GM19467 (cell line): ENCODE results near the gene MCM3.
A peak's percentile ranks its signal among the peaks of the same experiment; 100 is the strongest.

Experiments
- ATAC-seq: cut with Tn5 transposase; IDR thresholded peaks from one replicate; pipeline ENCODE4 v1.9.1; 2021; ENCODE audit warnings: mild to moderate bottlenecking, moderate library complexity; ENCODE audit not compliant: unreplicated experiment

The MCM3 gene

GRCh38 chr6:52254731-52255378, 29.7 kb downstream of the MCM3 start:
- ATAC-seq: no peak

- ATAC-seq: no peak
Measured at GRCh38 chr6:52253494-52253893, 31.0 kb downstream of the MCM3 start.

- no peak for ATAC-seq
Measured at GRCh38 chr6:52251113-52251512, 33.4 kb downstream of the MCM3 start.

- no peak for ATAC-seq
Measured at GRCh38 chr6:52249078-52249477, 35.5 kb downstream of the MCM3 start.

GRCh38 chr6:52245425-52245824, 39.1 kb downstream of the MCM3 start:
- ATAC-seq: no peak

GRCh38 chr6:52244400-52244799, 40.1 kb downstream of the MCM3 start, which contains the start of gene IL17F:
Gene IL17F (minus strand): TSS chr6:52244500. CDS start chr6:52244429, 71 bp downstream.
- no peak for ATAC-seq

- no peak for ATAC-seq
Measured at GRCh38 chr6:52243282-52243893, 41.2 kb downstream of the MCM3 start.

- ATAC-seq: no peak
Measured at GRCh38 chr6:52241819-52242218, 42.7 kb downstream of the MCM3 start.

- ATAC-seq: peak; percentile 58
Measured at GRCh38 chr6:52233975-52234823, 50.3 kb downstream of the MCM3 start.

- ATAC-seq: no peak
Measured at GRCh38 chr6:52233005-52233404, 51.5 kb downstream of the MCM3 start.

- ATAC-seq: no peak
Measured at GRCh38 chr6:52231406-52232127, 53.0 kb downstream of the MCM3 start.

GRCh38 chr6:52230685-52231084, 53.9 kb downstream of the MCM3 start:
- ATAC-seq: no peak

- ATAC-seq: peak; percentile 99
Measured at GRCh38 chr6:52227495-52227894, 57.0 kb downstream of the MCM3 start.

- ATAC-seq: no peak
Measured at GRCh38 chr6:52221302-52221701, 63.2 kb downstream of the MCM3 start.

- no peak for ATAC-seq
Measured at GRCh38 chr6:52217761-52218160, 66.8 kb downstream of the MCM3 start.

- ATAC-seq: no peak
Measured at GRCh38 chr6:52216932-52217575, 67.5 kb downstream of the MCM3 start.

GRCh38 chr6:52215787-52216186, 68.8 kb downstream of the MCM3 start:
- ATAC-seq: no peak
